A549 (cell line): ENCODE data around the gene FLVCR2. TPM values are rescaled to one million over a fixed set of nuclear protein-coding genes. Genes with fewer than 3 reads are reported as not detected.

Experiments used
- ATAC-seq, 2 experiments: fragments of 200-7000 bp in 1 of 2; fragments of >200 bp in 1 of 2; cut with Nextera tagmentation in 1 of 2; cut with Tn5 transposase in 1 of 2; 3 replicates each; pipeline versions ENCODE4 v1.8.0 to v1.9.1; 2018 to 2020; ENCODE audit warnings: mild to moderate bottlenecking in 1 of 2, moderate library complexity in 1 of 2
- CTCF ChIA-PET: fragments of 300-600 bp; sonication (Branson Sonifier 250); formaldehyde crosslinking; extraction: SDS; loops from one replicate; lab custom pipeline; 2021; ENCODE audit warnings: antibody characterized with exemption, inconsistent platforms; lab: Yijun Ruan, JAX
- POLR2A ChIA-PET: fragments of 350-600 bp; formaldehyde crosslinking; extraction: SDS; loops from one replicate; lab custom pipeline; 2021; ENCODE audit warnings: antibody characterized with exemption, inconsistent platforms; lab: Yijun Ruan, JAX
- DNase-seq, 2 experiments: peaks; one replicate each; pipeline versions ENCODE4 v3.0.0 to v3.0.0-alpha.2; 2011 to 2016; ENCODE audit warnings: low read depth in 1 of 2, low spot score in 1 of 2
- FAIRE-seq: peaks from 2 replicates; lab custom pipeline; 2011; peaks lifted over from hg19 to GRCh38; lab: Jason Lieb, UNC
- H3K27ac ChIP-seq, 2 experiments: fragments of >200 bp; sonication (Bioruptor Twin); formaldehyde crosslinking; 3 replicates each; pipeline ENCODE4 v1.5.1; 2016 to 2017
- H3K4me1 ChIP-seq: fragments of >200 bp; sonication (Bioruptor Twin); formaldehyde crosslinking; 3 replicates; pipeline ENCODE4 v1.6.1; 2016
- H3K4me2 ChIP-seq: fragments of >200 bp; sonication (Bioruptor Twin); formaldehyde crosslinking; 3 replicates; pipeline ENCODE4 v1.6.1; 2016
- H3K4me3 ChIP-seq: fragments of >200 bp; sonication (Bioruptor Twin); formaldehyde crosslinking; 3 replicates; pipeline ENCODE4 v1.5.1; 2016
- H3K9me3 ChIP-seq: fragments of >200 bp; sonication (Bioruptor Twin); formaldehyde crosslinking; 3 replicates; pipeline ENCODE4 v1.6.1; 2016
- CHD2 ChIP-seq: fragments of 150-350 bp; IDR thresholded peaks from 2 replicates; pipeline ENCODE4 v1.6.1; 2014; ENCODE audit warnings: low read length; ENCODE audit not compliant: partially characterized antibody
- CHD4 ChIP-seq: fragments of 200-600 bp; sonication (generic); IDR thresholded peaks from 2 replicates; pipeline ENCODE4 v1.6.1; 2016; ENCODE audit warnings: antibody characterized with exemption, mild to moderate bottlenecking, borderline replicate concordance
- CTCF ChIP-seq: fragments of >200 bp; sonication (Bioruptor Twin); formaldehyde crosslinking; IDR thresholded peaks from 3 replicates; pipeline ENCODE4 v1.5.1; 2016
- EHMT2 ChIP-seq: fragments of 200-600 bp; sonication (generic); IDR thresholded peaks from 2 replicates; pipeline ENCODE4 v1.6.1; 2016; ENCODE audit warnings: antibody characterized with exemption, low read depth, mild to moderate bottlenecking, moderate library complexity
- EP300 ChIP-seq, 2 experiments: fragments of >200 bp; sonication (Bioruptor Twin); formaldehyde crosslinking; IDR thresholded peaks; 2 replicates in 1 of 2; 3 replicates in 1 of 2; pipeline ENCODE4 v1.6.1; 2016 to 2017
- FOXS1 ChIP-seq: fragments of 250-450 bp; sonication (Bioruptor Pico); IDR thresholded peaks from 2 replicates; pipeline ENCODE4 v1.5.0; 2020; ENCODE audit warnings: mild to moderate bottlenecking, moderate library complexity
- HOXB5 ChIP-seq: fragments of 250-450 bp; sonication (Bioruptor Pico); IDR thresholded peaks from 2 replicates; pipeline ENCODE4 v1.5.0; 2020; ENCODE audit warnings: mild to moderate bottlenecking, moderate library complexity
- JUN ChIP-seq, 2 experiments: fragments of >200 bp; sonication (Bioruptor Twin); formaldehyde crosslinking; IDR thresholded peaks; 2 replicates in 1 of 2; 3 replicates in 1 of 2; pipeline ENCODE4 v1.6.1; 2016 to 2017
- KDM5A ChIP-seq: fragments of 200-600 bp; sonication (generic); IDR thresholded peaks from 2 replicates; pipeline ENCODE4 v1.6.1; 2016; ENCODE audit warnings: antibody characterized with exemption, mild to moderate bottlenecking
- POLR2AphosphoS2 ChIP-seq: conservative IDR thresholded peaks from 2 replicates; pipeline ENCODE4 v1.6.1; 2012; ENCODE audit warnings: low read length, improper control_type of control experiment, inconsistent platforms
- REST ChIP-seq: fragments of 200-600 bp; sonication (generic); IDR thresholded peaks from 2 replicates; pipeline ENCODE4 v1.6.1; 2016; ENCODE audit warnings: antibody characterized with exemption, mild to moderate bottlenecking, moderate library complexity
- SMC3 ChIP-seq: fragments of >200 bp; sonication (Bioruptor Twin); formaldehyde crosslinking; IDR thresholded peaks from 3 replicates; pipeline ENCODE4 v1.6.1; 2018; ENCODE audit warnings: inconsistent platforms
- SREBF2 ChIP-seq: fragments of 450-650 bp; IDR thresholded peaks from 2 replicates; pipeline ENCODE4 v1.6.1; 2014; ENCODE audit warnings: mild to moderate bottlenecking, moderate library complexity
- TFCP2L1 ChIP-seq: fragments of 250-450 bp; sonication (Bioruptor Pico); IDR thresholded peaks from 2 replicates; pipeline ENCODE4 v1.5.0; 2021; ENCODE audit warnings: mild to moderate bottlenecking
- TP53 ChIP-seq: fragments of 250-450 bp; sonication (Bioruptor Pico); IDR thresholded peaks from 2 replicates; pipeline ENCODE4 v1.5.0; 2021; ENCODE audit warnings: mild to moderate bottlenecking, moderate library complexity
- ZFP36 ChIP-seq: fragments of 450-650 bp; IDR thresholded peaks from 2 replicates; pipeline ENCODE4 v1.6.1; 2014; ENCODE audit warnings: borderline replicate concordance; ENCODE audit not compliant: partially characterized antibody
- ZNF302 ChIP-seq: fragments of 250-450 bp; sonication (Bioruptor Pico); IDR thresholded peaks from 2 replicates; pipeline ENCODE4 v1.9.0; 2021; ENCODE audit warnings: inconsistent platforms, mild to moderate bottlenecking, moderate library complexity
- ZSCAN20 ChIP-seq: fragments of 250-450 bp; sonication (Bioruptor Pico); IDR thresholded peaks from 2 replicates; pipeline ENCODE4 v1.8.0; 2022; ENCODE audit warnings: mild to moderate bottlenecking, moderate library complexity
- WGBS: methylation state at CpG from one replicate; pipeline ENCODE4 v1.1.6; 2017; ENCODE audit errors: missing lambda C conversion rate; 5-methylcytosine and 5-hydroxymethylcytosine counted together
- polyA plus RNA-seq, 4 experiments: library from polyadenylated mRNA; depleted of rRNA in 3 of 4; stranded (reverse); fragments of >200 nt; fragmentation: RNase III in 1 of 4; extraction: RNeasy Plus Mini Kit Qiagen cat#74134 plus additional on column Dnase treatment in 1 of 4; gene quantifications; 2 replicates in 3 of 4; 3 replicates in 1 of 4; pipeline ENCODE4 v1.2.3, GENCODE V29; 2011 to 2017
- TF ChIP-seq, protein P1 (sequence below): fragments of >200 bp; sonication (Bioruptor Twin); formaldehyde crosslinking; IDR thresholded peaks from 3 replicates; pipeline ENCODE4 v1.6.1; 2016
- TF ChIP-seq, protein P2 (sequence below): IDR thresholded peaks from 2 replicates; pipeline ENCODE4 v1.6.1; 2012

FLVCR2 gene
- polyA plus RNA-seq, 2 of the 4 experiments (the other 2 are of a cell fraction), result 3.8 to 3.9 TPM

GRCh38 chr14:75540479-75540851 is 38.0 kb upstream of the FLVCR2 start:
- no peak for ATAC-seq
- CTCF ChIA-PET, result interaction anchor here (0.8 to 5.6 kb wide), 7 partner anchors 9 to 233 kb away, joined by 3 to 27 read pairs (median 5); partner anchors contain the start of gene FLVCR2

GRCh38 chr14:75542588-75543091 is 35.8 kb upstream of the FLVCR2 start:
- peaks cover 24% of the 10 kb centered on the region for H3K4me1 ChIP-seq
- POLR2A ChIA-PET, result no interaction called here
- no peak overlapping the region for H3K4me3 ChIP-seq
- CTCF ChIA-PET, result interaction anchor here (1.0 to 5.6 kb wide), 4 partner anchors 19 to 53 kb away, joined by 3 to 27 read pairs (median 5); no protein-coding TSS in a partner anchor
- 76% methylated on average over 10 of the region's 10 CpGs for WGBS
- TF ChIP-seq EHMT2 (no peak), SMC3 (no peak), SREBF2 (no peak)
- ATAC-seq, result peak; percentile 18 to 23; a peak in 3 of 6 replicates
- no peak for FAIRE-seq
- H3K27ac ChIP-seq, result peak overlapping the region; percentile 69 to 75
- no peak for DNase-seq
- no peaks in the 10 kb centered on the region for H3K9me3 ChIP-seq
- H3K4me2 ChIP-seq, result 0 out of 3 replicates have a peak overlapping the region, but pooled peaks have one; percentile 55

More at GRCh38 chr14:75540479-75540851, 38.0 kb upstream of the FLVCR2 start:
- Histone ChIP-seq H3K9me3 (no peaks in the 10 kb centered on the region), H3K4me2 (no peak overlapping the region), H3K4me3 (no peak overlapping the region), H3K27ac (peak overlapping the region; percentile 75 to 96; a peak in 5 of 6 replicates), H3K4me1 (peaks cover 39% of the 10 kb centered on the region)
- WGBS, result 89% methylated on average over 7 of the region's 7 CpGs
- POLR2A ChIA-PET, result no interaction called here
- DNase-seq, result no peak
- no peak for FAIRE-seq
- TF ChIP-seq FOXS1 (CRISPR knock-in tag) (no peak), EHMT2 (no peak), ZFP36 (peak; percentile 35)

GRCh38 chr14:75543253-75543652 is 35.2 kb upstream of the FLVCR2 start:
- no peak for FAIRE-seq
- H3K27ac ChIP-seq, result peak overlapping the region; percentile 69 to 75
- peaks cover 30% of the 10 kb centered on the region for H3K4me1 ChIP-seq
- WGBS, result 69% methylated on average over 4 of the region's 4 CpGs
- DNase-seq, result no peak
- POLR2A ChIA-PET, result no interaction called here
- no peak overlapping the region for H3K4me3 ChIP-seq
- H3K4me2 ChIP-seq, result peak overlapping the region; percentile 55
- CTCF ChIA-PET, result interaction anchor here (1.2 to 5.6 kb wide), 4 partner anchors 17 to 54 kb away, joined by 3 to 27 read pairs (median 4); no protein-coding TSS in a partner anchor
- no peaks in the 10 kb centered on the region for H3K9me3 ChIP-seq
- ATAC-seq, result no peak
- TF ChIP-seq JUN (IDR thresholded peaks at IDR 0.05) (no peak), TP53 (CRISPR knock-in tag) (no peak), CTCF (no peak), EP300 (IDR thresholded peaks at IDR 0.05) (no peak), CHD4 (no peak), CHD2 (no peak), POLR2AphosphoS2 (no peak), HOXB5 (no peak), KDM5A (no peak), REST (no peak), ZSCAN20 (CRISPR knock-in tag) (no peak), TFCP2L1 (no peak), ZNF302 (CRISPR knock-in tag) (no peak)
- TF ChIP-seq, protein P1, sequence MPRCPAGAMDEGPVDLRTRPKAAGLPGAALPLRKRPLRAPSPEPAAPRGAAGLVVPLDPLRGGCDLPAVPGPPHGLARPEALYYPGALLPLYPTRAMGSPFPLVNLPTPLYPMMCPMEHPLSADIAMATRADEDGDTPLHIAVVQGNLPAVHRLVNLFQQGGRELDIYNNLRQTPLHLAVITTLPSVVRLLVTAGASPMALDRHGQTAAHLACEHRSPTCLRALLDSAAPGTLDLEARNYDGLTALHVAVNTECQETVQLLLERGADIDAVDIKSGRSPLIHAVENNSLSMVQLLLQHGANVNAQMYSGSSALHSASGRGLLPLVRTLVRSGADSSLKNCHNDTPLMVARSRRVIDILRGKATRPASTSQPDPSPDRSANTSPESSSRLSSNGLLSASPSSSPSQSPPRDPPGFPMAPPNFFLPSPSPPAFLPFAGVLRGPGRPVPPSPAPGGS, result no peak
- TF ChIP-seq, protein P2, sequence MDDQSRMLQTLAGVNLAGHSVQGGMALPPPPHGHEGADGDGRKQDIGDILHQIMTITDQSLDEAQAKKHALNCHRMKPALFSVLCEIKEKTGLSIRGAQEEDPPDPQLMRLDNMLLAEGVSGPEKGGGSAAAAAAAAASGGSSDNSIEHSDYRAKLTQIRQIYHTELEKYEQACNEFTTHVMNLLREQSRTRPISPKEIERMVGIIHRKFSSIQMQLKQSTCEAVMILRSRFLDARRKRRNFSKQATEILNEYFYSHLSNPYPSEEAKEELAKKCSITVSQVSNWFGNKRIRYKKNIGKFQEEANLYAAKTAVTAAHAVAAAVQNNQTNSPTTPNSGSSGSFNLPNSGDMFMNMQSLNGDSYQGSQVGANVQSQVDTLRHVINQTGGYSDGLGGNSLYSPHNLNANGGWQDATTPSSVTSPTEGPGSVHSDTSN, result no peak
